Kidney epithelial cell (primary cell): Measurements from ENCODE around the gene SLC35D1. TPM values are rescaled to one million over a fixed set of nuclear protein-coding genes. Genes with fewer than 3 reads are reported as not detected.
"Not testable (repeated sequence)": the region's sequence is repeated elsewhere in the genome, so short reads cannot be mapped to it uniquely, and the experiment has no call there.

ENCODE experiments used
- DNase-seq: peaks from one replicate; pipeline ENCODE4 v3.0.0-alpha.2; 2010; ENCODE audit warnings: low read depth
- H3K27me3 ChIP-seq: 2 replicates; pipeline ENCODE4 v1.6.0; 2011; ENCODE audit warnings: low read length; ENCODE audit not compliant: control insufficient read depth, insufficient read depth
- H3K36me3 ChIP-seq: 2 replicates; pipeline ENCODE4 v1.5.1; 2011; ENCODE audit warnings: low read length; ENCODE audit not compliant: control insufficient read depth, insufficient read depth
- H3K4me3 ChIP-seq: 2 replicates; pipeline ENCODE4 v1.5.1; 2011; ENCODE audit warnings: low read depth, mild to moderate bottlenecking, control low read depth, low read length
- CTCF ChIP-seq: IDR thresholded peaks from 2 replicates; pipeline ENCODE4 v1.5.1; 2011; ENCODE audit warnings: mild to moderate bottlenecking, moderate library complexity, low read length, control low read depth, inconsistent platforms; ENCODE audit not compliant: insufficient read depth, poor library complexity, severe bottlenecking
- total RNA-seq: library from RNA; depleted of rRNA; stranded (reverse); fragments of >200 nt; gene quantifications from 2 replicates; pipeline ENCODE4 v1.2.3, GENCODE V29; 2015

The SLC35D1 gene
- total RNA-seq, 1 donor from 2014 or later: 6.9 TPM

DNA sequence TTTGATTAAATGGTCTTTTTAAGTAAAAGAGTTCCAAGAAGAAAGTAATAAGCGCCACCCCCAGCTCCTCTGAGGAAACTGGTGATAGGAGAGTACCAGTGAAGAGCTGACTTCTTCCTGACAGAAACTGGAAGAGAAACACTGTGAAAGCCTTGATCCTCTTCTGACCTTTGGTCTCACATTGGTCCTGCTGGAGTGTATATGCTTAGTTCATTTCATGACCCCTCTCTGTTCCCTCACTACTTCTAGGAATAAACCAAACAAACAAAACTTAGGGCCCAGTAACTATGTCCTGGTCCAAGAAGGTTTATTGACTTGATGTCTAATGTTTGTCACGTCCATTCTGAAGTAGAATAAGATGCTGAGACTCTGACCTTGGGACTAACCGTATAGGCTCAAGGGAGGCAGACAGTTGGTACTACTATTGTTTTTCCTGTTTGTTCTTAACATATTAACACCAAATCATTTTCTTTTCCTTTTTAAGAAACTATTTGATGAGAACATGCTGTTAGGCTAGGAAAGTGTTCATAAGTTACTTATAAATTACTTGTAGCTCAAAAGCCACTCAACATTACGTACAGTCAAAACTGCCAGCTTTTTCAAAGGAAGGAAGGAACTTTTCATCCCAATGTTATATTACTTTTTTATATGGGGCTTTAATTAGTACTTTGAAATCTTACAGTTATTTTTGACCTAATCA lies 71.2 kb downstream of the SLC35D1 start:
- Histone ChIP-seq H3K36me3 (no peaks in the 10 kb centered on the region), H3K4me3 (no peak overlapping the region), H3K27me3 (no peaks in the 10 kb centered on the region)
- DNase-seq: no peak
- no peak for TF ChIP-seq CTCF

- DNase-seq: no peak
- no peaks in the 10 kb centered on the region for H3K27me3 ChIP-seq
- no peak overlapping the region for H3K4me3 ChIP-seq
- TF ChIP-seq CTCF: no peak
- H3K36me3 ChIP-seq: no peaks in the 10 kb centered on the region
These were observed 72.3 kb downstream of the SLC35D1 start for GRCh38 chr1:66981679-66982078.

DNA sequence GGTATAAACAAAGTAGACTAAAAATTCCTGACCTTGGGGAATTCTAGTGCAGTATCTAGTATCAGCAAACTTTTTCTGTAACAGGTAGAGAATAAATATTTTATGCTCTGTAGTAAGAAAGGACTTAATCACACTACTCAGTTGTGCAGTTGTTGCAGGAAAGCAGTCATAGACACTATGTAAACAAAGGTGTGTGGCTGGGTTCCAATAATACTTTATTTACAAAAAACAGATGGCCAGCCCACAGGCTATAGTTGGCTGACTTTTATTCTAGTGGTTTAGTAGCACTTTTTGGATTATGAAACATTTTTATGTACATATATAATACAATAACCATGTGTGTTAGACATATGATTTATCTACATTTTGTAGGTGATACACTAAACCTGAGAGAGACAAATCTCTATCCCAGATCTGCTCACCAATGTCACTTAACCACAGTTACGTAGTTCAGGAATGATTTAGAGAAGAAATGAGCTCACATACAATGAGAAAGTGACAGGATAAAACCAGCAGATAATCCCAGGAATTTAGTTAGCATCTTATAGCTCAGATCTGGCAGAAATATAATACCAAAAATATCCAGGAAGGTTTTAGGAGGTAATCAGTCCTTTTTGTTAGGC lies 73.1 kb downstream of the SLC35D1 start:
- no peaks in the 10 kb centered on the region for H3K36me3 ChIP-seq
- no peak for TF ChIP-seq CTCF
- no peaks in the 10 kb centered on the region for H3K27me3 ChIP-seq
- DNase-seq: no peak
- H3K4me3 ChIP-seq: no peak overlapping the region

DNA sequence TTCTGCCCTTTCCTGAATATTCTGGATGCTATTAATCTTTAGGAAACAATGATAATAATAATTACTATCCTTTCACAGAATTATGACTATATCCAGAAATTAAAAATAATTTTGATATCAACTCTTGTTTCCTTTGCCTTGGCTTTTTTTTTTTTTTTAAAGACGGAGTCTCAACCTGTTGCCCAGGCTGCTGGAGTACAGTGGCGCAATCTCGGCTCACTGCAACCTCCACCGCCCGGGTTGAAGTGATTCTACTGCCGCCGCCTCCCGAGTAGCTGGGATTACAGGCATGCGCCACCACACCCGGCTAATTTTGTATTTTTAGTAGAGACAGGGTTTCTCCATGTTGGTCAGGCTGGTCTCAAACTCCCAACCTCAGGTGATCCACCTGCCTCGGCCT lies 74.3 kb downstream of the SLC35D1 start:
- H3K36me3 ChIP-seq, DNase-seq, H3K27me3 ChIP-seq, H3K4me3 ChIP-seq: not testable (repeated sequence)

DNA sequence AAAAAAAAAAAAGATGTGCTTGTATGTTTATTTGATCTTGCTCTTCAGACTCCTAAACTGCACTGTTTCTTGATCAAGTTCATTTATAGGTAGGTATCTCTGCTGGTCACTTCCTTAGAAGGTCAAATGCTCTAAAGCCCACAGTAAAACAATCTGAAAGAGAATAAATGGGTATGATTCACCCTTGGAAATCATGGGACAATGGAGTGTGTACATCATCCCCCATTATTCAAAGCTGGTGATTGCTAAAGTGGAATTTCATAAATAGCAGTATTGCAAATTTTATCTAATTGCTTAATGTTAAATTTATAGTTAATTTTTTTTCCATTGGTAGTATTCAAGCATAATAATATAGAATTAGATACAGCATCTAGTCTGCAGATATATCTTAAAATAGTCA lies 75.7 kb downstream of the SLC35D1 start:
- DNase-seq: no peak
- Histone ChIP-seq H3K27me3 (no peaks in the 10 kb centered on the region), H3K36me3 (no peaks in the 10 kb centered on the region), H3K4me3 (no peak overlapping the region)
- TF ChIP-seq CTCF: no peak

DNA sequence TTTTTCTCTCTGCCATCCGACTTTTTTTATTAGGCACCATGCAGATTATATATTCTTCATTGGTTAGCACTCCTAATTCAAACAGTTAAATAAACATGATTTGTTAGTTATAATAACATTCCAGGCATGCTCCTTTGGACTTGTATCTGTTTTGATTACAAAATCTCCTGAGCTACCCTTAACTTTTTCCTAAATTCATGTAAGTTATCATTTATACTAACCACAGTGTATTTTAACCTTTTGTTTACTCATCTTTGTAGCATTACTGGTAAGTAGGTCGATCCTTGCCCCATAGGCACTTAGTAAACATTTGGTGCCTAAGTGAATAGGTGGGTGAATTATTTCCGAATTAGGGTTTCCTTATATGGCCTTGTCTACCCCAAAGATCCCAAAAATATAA lies 85.4 kb downstream of the SLC35D1 start:
- H3K4me3 ChIP-seq: no peak overlapping the region
- H3K27me3 ChIP-seq: no peaks in the 10 kb centered on the region
- no peaks in the 10 kb centered on the region for H3K36me3 ChIP-seq
- DNase-seq: no peak
- TF ChIP-seq CTCF: no peak

DNA sequence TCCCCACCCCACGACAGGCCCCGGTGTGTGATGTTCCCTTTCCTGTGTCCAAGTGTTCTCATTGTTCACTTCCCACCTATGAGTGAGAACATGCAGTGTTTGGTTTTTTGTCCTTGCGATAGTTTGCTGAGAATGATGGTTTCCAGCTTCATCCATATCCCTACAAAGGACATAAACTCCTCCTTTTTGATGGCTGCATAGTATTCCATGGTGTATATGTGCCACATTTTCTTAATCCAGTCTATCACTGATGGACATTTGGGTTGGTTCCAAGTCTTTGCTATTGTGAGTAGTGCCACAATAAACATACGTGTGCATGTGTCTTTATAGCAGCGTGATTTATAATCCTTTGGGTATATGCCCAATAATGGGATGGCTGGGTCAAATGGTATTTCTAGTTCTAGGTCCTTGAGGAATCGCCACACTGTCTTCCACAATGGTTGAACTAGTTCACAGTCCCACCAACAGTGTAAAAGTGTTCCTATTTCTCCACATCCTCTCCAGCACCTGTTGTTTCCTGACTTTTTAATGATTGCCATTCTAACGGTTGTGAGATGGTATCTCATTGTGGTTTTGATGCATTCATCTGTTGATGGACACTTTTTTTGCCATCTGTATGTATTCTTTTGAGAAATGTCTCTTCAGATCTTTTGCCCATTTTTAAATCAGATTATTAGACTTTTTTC lies 87.6 kb downstream of the SLC35D1 start:
- H3K36me3 ChIP-seq, H3K27me3 ChIP-seq, DNase-seq, H3K4me3 ChIP-seq: not testable (repeated sequence)
